ENCODE data around the gene RNF175.
A peak's percentile ranks its signal among the peaks of the same experiment; 100 is the strongest.

The RNF175 gene

GRCh38 chr4:153759407-153760316, at the start of gene RNF175:
TSS of gene RNF175 (minus strand) at chr4:153760024. CDS start at chr4:153759862, 162 bp downstream.
- DNase-seq, result no peak

- DNase-seq, result no peak
Observed at GRCh38 chr4:153809307-153809706, 49.5 kb upstream of the RNF175 start.

- DNase-seq, result no peak
Observed at GRCh38 chr4:153808175-153808574, 48.4 kb upstream of the RNF175 start.

DNA sequence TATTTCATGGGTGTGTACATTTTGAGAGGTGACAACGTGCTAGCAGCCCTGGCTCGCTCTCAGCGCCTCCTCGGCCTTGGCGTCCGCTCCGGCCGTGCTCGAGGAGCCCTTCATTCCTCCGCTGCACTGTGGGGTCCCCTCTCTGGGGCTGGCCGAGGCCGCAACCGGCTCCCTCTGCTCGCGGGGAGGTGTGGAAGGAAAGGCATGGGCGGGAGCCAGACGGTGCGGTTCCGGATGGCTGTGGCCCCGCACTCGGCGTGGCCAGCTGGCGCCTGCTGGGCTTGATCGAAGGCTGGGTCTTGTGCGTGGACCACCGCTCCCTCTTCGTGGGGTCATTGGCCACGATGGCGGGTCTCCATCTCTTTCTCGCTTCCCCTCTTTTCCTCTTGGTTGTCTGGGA, 46.2 kb upstream of the RNF175 start:
- no peak for DNase-seq

DNA sequence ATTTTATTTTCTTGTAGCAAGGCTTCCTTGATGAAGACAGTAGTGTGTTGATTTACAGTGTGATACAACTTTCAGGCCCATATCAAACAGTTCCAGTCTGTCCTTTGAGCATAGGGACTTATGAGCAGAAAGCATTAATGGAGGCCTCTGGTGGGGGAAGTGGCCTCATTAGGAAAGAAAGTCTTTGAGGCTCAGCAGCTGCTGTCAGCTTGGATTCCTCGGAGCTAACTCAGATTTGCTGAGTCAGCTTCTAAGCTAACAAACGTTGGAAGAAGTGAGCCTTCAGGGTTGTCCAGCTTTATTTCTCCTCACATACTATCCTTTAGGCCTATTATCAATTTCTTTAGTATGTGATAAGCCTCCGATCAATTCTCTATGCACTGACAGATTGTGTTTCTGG, 44.9 kb upstream of the RNF175 start:
- DNase-seq, result no peak

GRCh38 chr4:153799694-153800074, 39.9 kb upstream of the RNF175 start:
- no peak for DNase-seq

GRCh38 chr4:153798901-153799693, 39.3 kb upstream of the RNF175 start:
- DNase-seq, result no peak

- no peak for DNase-seq
Observed at GRCh38 chr4:153798420-153798819, 38.6 kb upstream of the RNF175 start.

DNA sequence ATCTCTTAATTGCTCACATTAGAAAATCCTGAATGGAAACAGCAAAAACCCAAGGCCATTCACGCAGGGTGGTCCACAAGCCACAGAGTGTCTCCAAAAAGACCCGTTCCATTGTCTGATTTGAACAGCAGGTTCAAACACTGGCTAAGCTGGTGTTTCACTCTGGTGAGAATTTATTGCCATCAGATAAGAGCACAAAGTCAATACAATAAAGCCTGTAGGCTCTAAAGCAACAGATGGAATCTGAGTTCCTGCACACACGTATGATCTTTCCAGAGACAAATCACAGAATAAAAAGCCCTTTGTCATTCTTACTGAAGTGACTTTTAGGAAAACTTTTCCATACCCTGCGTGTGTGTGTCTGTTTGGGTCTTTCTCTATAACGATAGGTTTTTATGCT, 34.2 kb upstream of the RNF175 start:
- no peak for DNase-seq

DNA sequence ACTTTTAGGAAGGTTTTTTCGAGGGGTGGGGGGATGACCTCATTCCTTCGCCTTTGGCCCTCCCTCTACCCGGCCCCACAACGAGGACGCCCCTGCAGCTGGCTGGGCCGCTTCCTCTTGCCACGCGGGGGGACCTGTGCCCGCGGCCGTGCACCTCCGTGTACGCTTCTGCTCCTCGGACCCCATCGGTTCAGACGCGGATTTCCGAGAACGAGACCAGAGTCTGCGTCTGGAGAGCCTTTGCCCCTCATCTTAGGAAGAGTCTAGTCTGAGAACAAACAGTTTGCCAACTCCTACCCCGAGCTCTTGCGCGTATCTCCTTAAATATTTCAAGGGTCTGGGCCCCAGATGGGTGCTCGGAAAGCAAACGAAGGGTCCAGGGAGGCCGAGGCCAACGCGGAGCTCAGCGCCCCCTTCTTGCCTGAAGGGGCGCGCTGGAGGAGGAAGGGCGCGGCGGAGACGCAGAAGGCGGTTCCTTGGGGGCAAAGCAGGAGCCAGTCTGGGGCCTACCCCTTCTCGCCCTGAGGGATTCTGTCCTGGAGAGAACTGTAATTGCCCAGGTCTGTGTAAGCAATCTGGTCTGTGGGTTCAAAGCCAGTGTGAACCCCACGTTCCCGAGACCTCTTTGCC, 32.9 kb upstream of the RNF175 start:
- DNase-seq, result no peak

GRCh38 chr4:153791746-153792617, 32.2 kb upstream of the RNF175 start:
- DNase-seq, result no peak

- peak; percentile 45 for DNase-seq
Observed at GRCh38 chr4:153790962-153791551, 31.2 kb upstream of the RNF175 start.

DNA sequence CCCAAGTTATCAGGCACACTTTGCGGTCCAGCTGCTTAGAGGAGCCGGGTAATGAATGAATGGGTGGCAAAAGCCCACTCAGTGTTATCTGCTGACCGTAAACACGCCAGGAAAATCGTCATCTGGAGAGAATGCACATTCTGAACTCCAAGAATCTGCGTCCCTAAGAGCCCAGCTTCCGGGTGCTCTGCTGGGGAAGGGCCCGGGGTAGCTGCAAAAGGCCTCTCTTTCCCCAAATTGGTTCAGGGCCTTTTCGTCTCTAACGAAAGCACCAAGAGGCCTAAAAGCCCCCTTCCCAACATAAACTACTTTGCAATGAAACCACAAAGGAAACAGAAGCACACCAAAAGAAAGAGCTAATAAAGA, 30.7 kb upstream of the RNF175 start:
- DNase-seq, result no peak

- DNase-seq, result no peak
Observed at GRCh38 chr4:153789741-153790499, 30.1 kb upstream of the RNF175 start.

GRCh38 chr4:153788413-153789276, 28.8 kb upstream of the RNF175 start, which contains the start of gene SFRP2:
TSS of gene SFRP2 (minus strand) at chr4:153789083. CDS start at chr4:153788835, 248 bp downstream.
- no peak for DNase-seq

GRCh38 chr4:153788051-153788412, 28.2 kb upstream of the RNF175 start:
- DNase-seq, result no peak

- DNase-seq, result no peak
Observed at GRCh38 chr4:153787575-153787974, 27.8 kb upstream of the RNF175 start.

- no peak for DNase-seq
Observed at GRCh38 chr4:153787061-153787560, 27.3 kb upstream of the RNF175 start.

DNA sequence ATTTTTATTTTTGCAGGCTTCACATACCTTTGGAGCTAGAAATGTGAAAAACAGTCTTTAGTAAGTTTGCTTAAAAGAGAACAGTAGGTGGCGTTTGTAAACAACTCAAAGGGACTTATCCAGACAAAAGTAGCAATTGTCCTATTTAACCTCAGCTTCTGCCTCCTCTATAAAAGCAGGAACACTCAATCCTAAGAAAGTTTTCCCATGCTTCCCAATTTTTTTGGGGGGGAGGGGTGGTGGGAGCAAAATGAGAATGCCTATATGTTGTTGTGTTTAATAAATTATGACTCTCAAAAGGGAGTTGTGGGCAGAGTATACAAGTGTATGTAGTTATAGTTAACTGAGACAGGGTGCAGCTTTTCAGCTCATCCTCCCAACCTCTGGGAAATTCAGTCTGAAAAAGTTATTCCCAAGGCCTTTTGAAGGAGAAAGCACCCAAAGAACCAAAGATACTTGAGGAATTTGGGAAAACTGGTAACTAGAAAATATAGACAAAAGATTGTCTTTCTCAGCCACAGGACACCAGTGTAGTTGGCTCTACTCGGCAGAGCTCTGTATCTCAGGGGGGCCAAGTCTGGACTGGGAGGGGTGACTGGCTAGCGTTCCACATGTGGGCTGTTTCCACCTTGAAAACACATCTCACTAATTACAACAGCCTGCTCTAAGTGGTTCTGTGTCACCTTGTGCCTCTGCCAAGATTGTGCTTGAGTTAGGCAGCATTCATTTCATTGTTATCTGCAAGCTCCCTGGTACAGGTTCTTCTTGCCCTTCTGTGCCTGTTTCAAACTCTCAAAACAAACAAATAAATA, 26.3 kb upstream of the RNF175 start:
- DNase-seq, result no peak
